GM18505 (cell line): ENCODE results near the gene FDXR.

Experiments used
- ATAC-seq: cut with Tn5 transposase; IDR thresholded peaks from one replicate; pipeline ENCODE4 v1.9.1; 2021; ENCODE audit not compliant: unreplicated experiment
- POLR2A ChIP-seq: IDR thresholded peaks from 4 replicates; pipeline ENCODE4 v1.6.1; 2011; ENCODE audit warnings: borderline replicate concordance; ENCODE audit not compliant: insufficient read depth, insufficient read length; ENCODE audit errors: extremely low read depth

FDXR gene

GRCh38 chr17:74890554-74890953 lies 17.8 kb upstream of the FDXR start:
- no peak for TF ChIP-seq POLR2A
- ATAC-seq, result no peak

DNA sequence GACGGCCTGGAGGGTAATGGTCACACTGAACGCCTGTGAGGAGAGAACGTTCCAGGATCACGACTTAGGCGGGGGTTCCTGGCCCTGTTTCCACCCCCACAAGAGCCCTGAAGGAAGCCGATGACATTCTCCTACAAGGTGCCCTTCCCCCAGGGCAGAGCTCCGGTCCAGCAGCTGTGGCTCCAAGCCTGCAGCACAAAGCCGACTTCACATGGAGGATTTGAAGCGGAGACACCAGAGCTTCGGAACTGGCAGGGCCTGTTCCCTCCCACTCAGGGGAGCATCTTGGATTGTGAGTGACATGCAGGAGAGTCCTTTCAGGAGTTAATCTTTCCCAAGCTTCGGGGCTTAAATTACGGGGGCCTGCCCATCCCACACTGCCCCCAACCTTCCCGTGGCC lies 15.7 kb upstream of the FDXR start:
- no peak for TF ChIP-seq POLR2A
- no peak for ATAC-seq

- ATAC-seq, result no peak
- TF ChIP-seq POLR2A, result no peak
These were observed 10.5 kb upstream of the FDXR start for GRCh38 chr17:74883241-74883745.

DNA sequence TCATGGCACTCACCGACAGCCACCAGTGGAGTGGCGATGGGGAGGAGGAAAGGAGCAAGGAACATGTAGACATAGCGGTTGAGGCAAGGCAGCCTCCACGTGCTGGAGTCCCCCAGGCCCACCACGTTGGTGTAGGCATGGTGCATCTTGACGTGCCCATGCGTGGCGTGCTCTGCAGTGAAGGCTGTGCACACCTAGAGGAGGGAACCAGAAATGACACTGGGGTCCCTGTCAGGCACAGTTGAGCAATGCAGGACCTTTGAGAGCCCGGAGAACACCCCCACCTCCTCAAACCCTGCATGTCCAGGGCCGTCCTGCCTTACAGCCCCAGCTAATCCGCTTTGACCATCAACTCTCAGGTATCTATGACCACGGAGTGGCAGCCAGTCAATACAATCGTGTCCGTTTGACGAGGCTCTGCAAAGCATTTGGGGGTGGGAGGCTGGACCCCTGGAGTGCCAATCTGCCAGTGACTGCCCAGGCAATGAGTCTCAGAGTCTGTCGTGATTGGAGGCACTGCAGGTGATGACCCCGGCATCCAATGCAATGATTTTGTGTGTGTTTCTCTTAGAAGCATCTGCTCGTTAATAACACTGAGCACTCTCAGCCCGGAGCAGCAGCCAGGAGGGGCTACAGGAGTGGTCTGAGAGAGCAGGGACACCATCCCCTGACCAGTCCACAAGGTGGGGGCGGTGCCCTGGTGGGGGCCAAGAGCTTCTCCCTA lies 9.9 kb upstream of the FDXR start:
- no peak for TF ChIP-seq POLR2A
- no peak for ATAC-seq

DNA sequence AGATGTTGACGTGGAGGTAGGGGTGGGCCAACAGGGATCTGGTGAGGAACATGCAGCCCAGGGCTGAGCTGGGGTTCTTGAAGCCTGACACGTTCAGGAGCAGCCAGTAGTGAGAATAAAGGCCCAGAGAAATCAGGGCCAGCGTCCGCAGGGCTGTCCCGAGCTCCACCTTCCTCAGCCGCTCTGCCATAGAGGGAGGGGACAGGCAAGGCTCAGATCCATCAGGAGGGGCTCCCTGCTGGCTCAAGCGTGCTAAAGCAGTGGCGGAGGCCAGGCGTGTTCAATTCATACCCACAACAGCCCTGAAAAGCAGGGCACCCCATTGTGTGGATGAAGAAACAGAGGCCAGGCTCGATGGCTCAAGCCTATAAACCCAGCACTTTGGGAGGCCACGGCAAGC lies 8.3 kb upstream of the FDXR start:
- no peak for ATAC-seq
- TF ChIP-seq POLR2A, result no peak

GRCh38 chr17:74879308-74879707 lies 6.5 kb upstream of the FDXR start:
- no peak for TF ChIP-seq POLR2A
- no peak for ATAC-seq

GRCh38 chr17:74878658-74879057 lies 5.9 kb upstream of the FDXR start:
- ATAC-seq, result no peak
- no peak for TF ChIP-seq POLR2A

- no peak for TF ChIP-seq POLR2A
- ATAC-seq, result no peak
These were observed 5.1 kb upstream of the FDXR start for GRCh38 chr17:74877592-74878548.

- no peak for TF ChIP-seq POLR2A
- ATAC-seq, result no peak
These were observed 3.3 kb upstream of the FDXR start for GRCh38 chr17:74875977-74876593.

DNA sequence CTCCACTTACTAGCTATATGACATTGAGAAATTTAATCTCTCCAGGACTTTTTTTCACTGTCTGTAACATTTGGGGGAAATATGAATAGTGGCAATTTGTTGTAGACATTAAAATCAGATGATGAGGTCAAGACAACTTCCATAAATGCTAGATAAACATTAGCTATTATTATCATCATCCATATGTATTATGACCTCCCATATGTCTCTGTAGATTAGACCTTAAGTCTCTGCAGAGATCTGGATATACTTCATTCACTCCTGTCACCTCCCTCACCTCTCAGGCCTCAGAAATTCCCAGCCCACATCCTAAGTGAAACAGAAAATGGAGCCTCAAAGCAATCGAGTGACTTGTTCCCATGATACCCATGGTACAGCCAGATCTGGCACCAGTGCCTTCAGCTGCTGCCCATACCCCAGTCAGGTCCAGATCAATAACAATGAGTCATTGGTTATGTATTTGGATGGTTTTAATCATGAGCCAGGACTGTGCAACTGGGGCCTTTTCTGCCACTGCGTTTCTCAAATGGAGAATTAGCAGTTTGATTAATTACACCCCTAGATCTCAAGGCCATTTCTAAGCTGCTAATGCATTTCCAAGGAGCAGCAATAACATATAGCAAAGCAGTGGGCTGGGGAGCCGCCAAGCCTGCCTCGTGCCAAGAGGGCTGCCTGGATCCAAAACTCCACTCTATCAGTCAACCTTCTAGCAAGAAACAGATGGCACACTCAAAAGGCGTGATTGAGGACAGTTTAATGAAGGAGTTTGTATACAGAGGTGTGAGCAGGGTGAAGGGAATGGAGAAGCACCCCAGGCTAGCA lies 2.6 kb upstream of the FDXR start:
- TF ChIP-seq POLR2A, result no peak
- ATAC-seq, result no peak

- no peak for ATAC-seq
- no peak for TF ChIP-seq POLR2A
These were observed 1.8 kb upstream of the FDXR start for GRCh38 chr17:74874615-74875037.

DNA sequence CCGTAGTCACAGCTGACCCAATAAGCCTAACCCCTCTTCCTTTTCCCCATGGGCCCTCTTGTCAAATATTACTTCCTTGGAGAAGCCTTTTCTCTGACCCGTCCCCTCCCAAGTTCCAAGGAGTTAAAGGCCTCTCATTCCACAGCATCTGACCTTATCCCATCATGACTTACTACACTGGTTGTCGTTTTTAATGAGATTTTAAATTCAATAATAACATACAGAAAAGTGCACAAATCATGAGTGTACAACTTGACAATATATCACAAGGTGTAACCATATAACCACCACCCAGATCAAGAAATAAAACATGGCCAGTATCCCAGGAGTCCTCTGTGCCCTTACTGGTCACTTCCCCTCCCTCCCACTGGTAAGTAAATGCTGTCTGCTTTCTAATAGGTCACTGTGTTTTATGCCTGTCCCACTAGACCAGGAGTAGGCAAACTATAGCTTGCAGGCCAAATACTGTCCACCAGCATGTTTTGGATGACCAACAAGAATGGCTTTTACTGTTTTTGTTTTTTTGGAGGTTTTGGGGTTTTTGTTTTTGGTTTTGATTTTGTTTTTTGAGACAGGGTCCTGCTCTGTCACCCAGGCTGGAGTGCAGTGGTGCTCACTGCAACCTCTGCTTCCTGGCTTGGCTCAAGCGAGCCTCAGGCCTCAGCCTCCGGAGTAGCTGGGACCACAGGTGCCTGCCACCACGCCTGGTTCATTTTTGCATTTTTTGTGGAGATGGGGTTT lies 1.2 kb upstream of the FDXR start:
- no peak for TF ChIP-seq POLR2A
- ATAC-seq, result no peak
